ENCODE results near the gene FAAP100. TPM values are rescaled to one million over a fixed set of nuclear protein-coding genes. Genes with fewer than 3 reads are reported as not detected.
A peak's percentile ranks its signal among the peaks of the same experiment; 100 is the strongest.

FAAP100 gene
- total RNA-seq, 6 experiments from 2014 or later = 21.9 to 27.7 (median 23.9) TPM

DNA sequence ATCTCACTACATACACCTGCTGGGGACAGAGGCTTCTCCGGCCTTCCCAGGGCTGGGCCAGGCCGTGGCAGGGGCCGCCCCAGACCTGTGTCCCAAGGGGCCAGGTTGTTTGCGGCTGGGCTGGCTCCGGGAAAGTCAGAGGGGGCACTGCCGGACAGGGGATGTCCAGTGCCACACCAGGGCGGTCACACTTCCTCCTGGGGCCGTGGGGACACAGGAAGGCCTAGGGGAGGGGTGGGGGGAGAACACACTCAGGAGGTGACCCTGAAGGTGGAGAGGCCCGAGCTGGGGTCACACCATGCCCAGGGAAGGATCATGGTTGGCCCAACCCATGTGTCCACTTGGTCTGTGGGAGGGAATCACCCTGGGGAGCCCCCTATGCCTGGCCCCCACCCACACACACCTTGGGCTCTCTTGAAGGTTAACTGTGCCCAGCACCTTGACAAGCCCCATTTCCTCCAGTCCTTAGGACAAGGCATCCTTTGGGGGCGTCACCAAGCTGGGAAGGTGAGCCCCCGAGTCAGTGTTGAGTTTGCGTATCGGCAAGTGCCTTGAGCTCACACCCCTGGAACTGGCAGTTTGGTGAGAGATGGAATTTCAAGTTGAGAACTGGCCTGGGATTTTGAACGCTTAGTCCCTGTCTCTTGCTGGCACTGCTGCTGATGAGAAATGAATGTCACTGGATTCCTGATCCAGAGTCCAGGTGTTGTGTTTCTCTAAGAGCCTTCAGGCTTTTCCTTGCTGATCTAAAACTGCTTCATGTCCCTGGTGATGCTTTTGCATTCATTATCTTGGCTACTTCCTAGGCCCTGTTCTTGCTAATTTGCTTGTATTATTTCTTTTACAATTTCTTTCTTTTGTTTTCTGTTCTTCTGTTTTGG, 31.9 kb downstream of the FAAP100 start:
- Mint-ChIP-seq H3K9me3 (no peaks in the 10 kb centered on the region), H3K27me3 (ENCODE audit: insufficient read depth) (peaks cover 2% of the 10 kb centered on the region; the same call in 1 of the 2 replicates), H3K36me3 (ENCODE audit: low read depth) (peaks cover 6% of the 10 kb centered on the region), H3K4me3 (no peak overlapping the region), H3K4me1 (ENCODE audit: low read depth) (peaks cover 17% of the 10 kb centered on the region), H3K27ac (no peak overlapping the region)
- TF ChIP-seq, protein P1, sequence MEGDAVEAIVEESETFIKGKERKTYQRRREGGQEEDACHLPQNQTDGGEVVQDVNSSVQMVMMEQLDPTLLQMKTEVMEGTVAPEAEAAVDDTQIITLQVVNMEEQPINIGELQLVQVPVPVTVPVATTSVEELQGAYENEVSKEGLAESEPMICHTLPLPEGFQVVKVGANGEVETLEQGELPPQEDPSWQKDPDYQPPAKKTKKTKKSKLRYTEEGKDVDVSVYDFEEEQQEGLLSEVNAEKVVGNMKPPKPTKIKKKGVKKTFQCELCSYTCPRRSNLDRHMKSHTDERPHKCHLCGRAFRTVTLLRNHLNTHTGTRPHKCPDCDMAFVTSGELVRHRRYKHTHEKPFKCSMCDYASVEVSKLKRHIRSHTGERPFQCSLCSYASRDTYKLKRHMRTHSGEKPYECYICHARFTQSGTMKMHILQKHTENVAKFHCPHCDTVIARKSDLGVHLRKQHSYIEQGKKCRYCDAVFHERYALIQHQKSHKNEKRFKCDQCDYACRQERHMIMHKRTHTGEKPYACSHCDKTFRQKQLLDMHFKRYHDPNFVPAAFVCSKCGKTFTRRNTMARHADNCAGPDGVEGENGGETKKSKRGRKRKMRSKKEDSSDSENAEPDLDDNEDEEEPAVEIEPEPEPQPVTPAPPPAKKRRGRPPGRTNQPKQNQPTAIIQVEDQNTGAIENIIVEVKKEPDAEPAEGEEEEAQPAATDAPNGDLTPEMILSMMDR (IDR thresholded peaks at IDR 0.05) = no peak
- DNase-seq = no peak

DNA sequence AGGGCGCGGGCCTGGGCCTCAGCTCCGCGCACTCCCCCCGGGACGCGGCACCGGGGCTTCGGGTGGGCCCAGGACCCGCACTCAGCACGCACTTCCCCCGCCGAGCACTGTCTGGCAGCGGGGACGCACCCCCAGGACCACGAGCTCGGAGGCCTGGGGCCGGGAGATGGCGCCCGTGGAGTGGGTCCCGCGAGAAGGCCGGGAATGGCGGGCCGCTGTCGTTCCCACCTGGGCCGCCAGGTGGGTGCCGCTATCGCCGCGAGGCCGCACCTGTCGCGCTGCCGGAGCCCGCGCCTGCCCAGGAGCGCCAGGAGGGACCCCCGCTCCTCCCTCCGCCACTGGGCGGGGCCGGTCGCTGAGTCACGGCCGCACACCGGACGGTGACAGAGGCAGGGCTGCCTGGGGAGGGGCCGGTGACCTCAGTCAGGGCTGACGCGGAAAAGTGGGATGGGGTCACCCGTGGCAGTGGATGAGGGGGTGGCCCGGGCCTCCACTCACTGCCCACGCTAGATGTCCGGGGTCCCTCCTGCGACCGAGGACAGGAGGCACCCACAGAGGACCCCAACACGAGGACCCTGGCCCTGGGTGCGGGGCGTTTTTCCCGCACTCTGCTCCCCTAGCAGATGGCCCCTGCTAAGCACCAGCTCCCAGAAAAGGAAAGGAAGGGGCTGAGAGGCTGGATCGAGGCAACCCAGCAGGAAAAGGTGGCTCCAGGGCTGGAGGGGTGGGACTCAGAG, 32.7 kb downstream of the FAAP100 start:
- TF ChIP-seq, protein P1 (IDR thresholded peaks at IDR 0.05) = peak; percentile 76
- H3K4me3 Mint-ChIP-seq = no peak overlapping the region
- peaks cover 6% of the 10 kb centered on the region for H3K36me3 Mint-ChIP-seq (ENCODE audit: low read depth)
- peaks cover 17% of the 10 kb centered on the region for H3K4me1 Mint-ChIP-seq (ENCODE audit: low read depth)
- DNase-seq = no peak
- no peaks in the 10 kb centered on the region for H3K27me3 Mint-ChIP-seq (ENCODE audit: insufficient read depth)
- no peaks in the 10 kb centered on the region for H3K9me3 Mint-ChIP-seq
- no peak overlapping the region for H3K27ac Mint-ChIP-seq

DNA sequence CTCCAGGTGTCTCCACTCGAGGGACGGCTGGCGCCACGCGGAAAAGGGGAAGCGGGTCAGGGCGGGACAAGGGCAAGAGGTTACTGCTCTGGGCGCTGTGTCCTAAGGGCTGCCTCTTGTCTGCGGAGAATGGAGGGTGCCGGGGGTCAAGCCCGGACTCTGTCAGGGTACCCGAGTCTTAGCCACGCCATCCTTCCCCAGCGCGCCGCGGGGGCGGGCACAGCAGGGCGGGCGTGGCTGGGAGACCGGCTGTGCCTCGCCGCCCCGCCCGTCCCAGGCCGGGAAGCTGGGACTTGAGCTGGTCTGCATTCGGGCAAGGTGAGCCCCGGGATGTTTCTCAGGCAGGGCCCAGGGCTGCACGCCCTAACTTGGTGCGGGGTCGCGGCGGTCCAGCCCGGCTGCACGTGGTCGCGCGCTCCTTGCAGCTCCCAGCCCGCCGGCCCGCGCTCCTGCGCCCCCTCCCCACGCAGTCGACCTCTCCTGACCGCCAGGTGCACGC, 33.3 kb downstream of the FAAP100 start:
- no peaks in the 10 kb centered on the region for H3K9me3 Mint-ChIP-seq
- TF ChIP-seq, protein P1 (IDR thresholded peaks at IDR 0.05) = no peak
- H3K4me1 Mint-ChIP-seq (ENCODE audit: low read depth) = peaks cover 17% of the 10 kb centered on the region
- H3K27ac Mint-ChIP-seq = no peak overlapping the region
- peaks cover 6% of the 10 kb centered on the region for H3K36me3 Mint-ChIP-seq (ENCODE audit: low read depth)
- no peaks in the 10 kb centered on the region for H3K27me3 Mint-ChIP-seq (ENCODE audit: insufficient read depth)
- DNase-seq = no peak
- H3K4me3 Mint-ChIP-seq = peak overlapping the region; percentile 73; the same call in 1 of the 2 replicates

DNA sequence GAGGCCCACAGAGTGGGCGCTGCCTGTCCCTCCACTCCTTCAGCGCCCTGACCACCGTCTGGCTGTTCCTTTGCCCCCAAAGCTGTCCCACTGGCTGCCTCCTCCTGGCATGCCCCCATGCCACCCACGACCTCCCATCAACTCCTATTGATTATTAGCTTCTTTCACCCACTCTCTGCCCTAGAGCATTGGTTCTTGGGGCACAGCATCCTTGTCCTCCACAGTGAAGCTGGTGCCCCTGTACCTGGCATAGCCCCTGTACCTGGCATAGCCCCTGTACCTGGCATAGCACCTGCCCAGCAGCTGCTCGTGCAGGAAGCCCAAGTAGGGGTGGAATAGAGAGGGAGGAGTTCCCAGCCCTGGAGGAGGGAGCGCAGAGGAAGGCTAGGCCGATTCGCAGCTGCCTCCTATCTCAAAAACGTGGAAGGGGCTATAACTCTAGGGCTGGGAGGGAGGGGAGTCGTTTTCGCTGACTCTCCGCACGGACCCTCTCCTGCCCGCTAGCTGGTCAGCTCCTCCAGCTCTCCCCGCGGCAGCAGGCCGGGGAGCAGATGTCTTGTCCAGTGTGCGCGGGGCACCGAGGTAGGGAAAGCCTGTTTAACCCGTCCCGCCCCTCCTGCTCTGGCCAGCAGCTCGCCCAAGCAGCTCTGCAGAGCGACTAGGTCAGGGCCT, 33.9 kb downstream of the FAAP100 start:
- Mint-ChIP-seq H3K27ac (peak overlapping the region; percentile 52; the same call in 1 of the 2 replicates), H3K4me3 (peak overlapping the region; percentile 73), H3K4me1 (ENCODE audit: low read depth) (peaks cover 17% of the 10 kb centered on the region), H3K27me3 (ENCODE audit: insufficient read depth) (no peaks in the 10 kb centered on the region), H3K9me3 (no peaks in the 10 kb centered on the region), H3K36me3 (ENCODE audit: low read depth) (peaks cover 6% of the 10 kb centered on the region)
- TF ChIP-seq, protein P1 (IDR thresholded peaks at IDR 0.05) = no peak
- DNase-seq = no peak

All from HFFc6 (cell line).